IPS DF 6.9 (cell line): ENCODE data around the gene DYRK3.

Source experiments
- DNase-seq: peaks from one replicate; pipeline ENCODE4 v3.0.0-alpha.2; 2013; ENCODE audit warnings: low read depth, low spot score
- H3K27ac ChIP-seq: one replicate; pipeline ENCODE4 v1.5.1; 2013; ENCODE audit warnings: low read length, control low read depth
- H3K27me3 ChIP-seq: 2 replicates; pipeline ENCODE4 v1.6.1; 2013; ENCODE audit warnings: mild to moderate bottlenecking, low read length; ENCODE audit not compliant: control insufficient read depth, insufficient read depth
- H3K36me3 ChIP-seq: 2 replicates; pipeline ENCODE4 v1.6.1; 2013; ENCODE audit warnings: low read length; ENCODE audit not compliant: control insufficient read depth, insufficient read depth
- H3K4me1 ChIP-seq: 2 replicates; pipeline ENCODE4 v1.6.1; 2013; ENCODE audit warnings: low read length; ENCODE audit not compliant: control insufficient read depth, insufficient read depth
- H3K4me3 ChIP-seq: 2 replicates; pipeline ENCODE4 v1.5.1; 2013; ENCODE audit warnings: mild to moderate bottlenecking, low read length
- H3K9me3 ChIP-seq: 2 replicates; pipeline ENCODE4 v1.6.1; 2013; ENCODE audit warnings: low read length, inconsistent platforms; ENCODE audit not compliant: control insufficient read depth, insufficient read depth
- WGBS: extraction: QIAGEN DNeasy Blood & Tissue Kit; methylation state at CpG from one replicate; pipeline ENCODE4 v1.1.7; 2013; ENCODE audit warnings: mixed read lengths, missing lambda C conversion rate; ENCODE audit not compliant: insufficient read length, insufficient coverage; 5-methylcytosine and 5-hydroxymethylcytosine counted together

Gene DYRK3

DNA sequence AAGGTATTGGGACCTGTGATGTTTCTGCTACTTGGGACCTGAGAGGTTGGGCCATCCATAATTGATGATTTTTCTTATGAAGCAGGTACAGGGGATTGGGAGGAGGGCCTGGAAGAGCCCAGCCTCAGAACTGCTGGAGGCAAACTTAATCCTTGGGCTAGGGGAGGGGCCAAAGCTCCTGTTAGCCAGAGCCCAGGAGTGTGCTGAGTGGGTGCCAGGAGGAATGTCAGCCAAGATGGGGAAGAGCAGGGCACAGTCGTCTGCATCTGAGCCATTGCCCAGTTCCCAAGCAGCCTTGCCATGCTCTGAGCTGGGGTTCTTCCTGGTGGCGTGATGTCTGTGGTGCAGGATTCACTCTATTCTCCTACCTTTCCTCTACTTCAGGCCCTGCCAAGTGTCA is 55.2 kb downstream of the DYRK3 start:
- Histone ChIP-seq H3K27me3 (peaks cover 10% of the 10 kb centered on the region), H3K4me3 (no peak overlapping the region), H3K9me3 (no peaks in the 10 kb centered on the region), H3K36me3 (no peaks in the 10 kb centered on the region), H3K4me1 (peaks cover 11% of the 10 kb centered on the region), H3K27ac (no peak overlapping the region)
- no CpG with 5 or more reads among the region's 2 CpGs for WGBS
- no peak for DNase-seq

DNA sequence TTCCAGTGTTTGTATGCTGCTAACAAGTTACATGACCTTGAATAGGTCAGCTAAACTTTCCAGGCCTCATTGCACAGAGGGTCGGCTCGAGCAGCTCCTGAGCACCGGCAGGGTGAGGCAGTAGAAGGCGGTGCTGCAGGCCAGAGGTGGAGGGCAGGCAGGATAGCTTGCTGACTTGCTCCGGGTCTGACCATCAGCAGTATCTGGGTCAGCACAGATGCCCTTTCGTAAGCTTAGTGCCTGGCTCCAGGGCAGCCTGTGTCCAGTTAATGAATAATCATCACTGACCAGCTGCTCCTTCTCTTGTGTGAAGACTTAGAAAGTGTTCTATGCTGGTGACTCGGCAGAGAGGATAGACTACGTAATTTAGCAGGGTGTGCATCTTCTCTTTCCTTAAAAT is 56.3 kb downstream of the DYRK3 start:
- H3K27me3 ChIP-seq, result peaks cover 4% of the 10 kb centered on the region; the same call in 1 of the 2 replicates
- peaks cover 11% of the 10 kb centered on the region for H3K4me1 ChIP-seq
- no CpG with 5 or more reads among the region's 8 CpGs for WGBS
- DNase-seq, result no peak
- no peak overlapping the region for H3K4me3 ChIP-seq
- no peaks in the 10 kb centered on the region for H3K36me3 ChIP-seq
- H3K9me3 ChIP-seq, result no peaks in the 10 kb centered on the region
- H3K27ac ChIP-seq, result no peak overlapping the region

DNA sequence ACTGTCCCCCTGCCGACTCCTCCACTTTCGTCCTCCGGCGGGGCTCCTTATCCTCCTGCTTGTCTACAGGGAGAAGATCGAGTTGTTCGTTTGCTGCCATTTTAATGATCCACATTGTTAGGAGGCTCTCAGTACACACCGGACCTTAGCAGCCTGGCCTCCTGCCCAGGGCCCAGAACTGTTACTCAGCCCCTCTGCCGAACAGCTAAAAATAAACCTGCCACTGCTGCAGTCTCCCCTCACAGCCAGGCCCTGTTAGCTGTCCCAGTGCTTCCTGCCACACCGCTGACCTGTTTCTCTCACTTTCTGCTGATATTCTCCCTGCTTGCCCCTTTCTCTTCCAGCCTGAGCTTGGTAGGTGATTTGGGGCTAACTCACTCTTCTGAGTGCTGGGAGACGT is 57.7 kb downstream of the DYRK3 start:
- WGBS, result no CpG with 5 or more reads among the region's 10 CpGs
- Histone ChIP-seq H3K4me1 (peaks cover 11% of the 10 kb centered on the region), H3K27me3 (no peaks in the 10 kb centered on the region), H3K27ac (no peak overlapping the region), H3K4me3 (no peak overlapping the region), H3K9me3 (no peaks in the 10 kb centered on the region), H3K36me3 (no peaks in the 10 kb centered on the region)
- no peak for DNase-seq

DNA sequence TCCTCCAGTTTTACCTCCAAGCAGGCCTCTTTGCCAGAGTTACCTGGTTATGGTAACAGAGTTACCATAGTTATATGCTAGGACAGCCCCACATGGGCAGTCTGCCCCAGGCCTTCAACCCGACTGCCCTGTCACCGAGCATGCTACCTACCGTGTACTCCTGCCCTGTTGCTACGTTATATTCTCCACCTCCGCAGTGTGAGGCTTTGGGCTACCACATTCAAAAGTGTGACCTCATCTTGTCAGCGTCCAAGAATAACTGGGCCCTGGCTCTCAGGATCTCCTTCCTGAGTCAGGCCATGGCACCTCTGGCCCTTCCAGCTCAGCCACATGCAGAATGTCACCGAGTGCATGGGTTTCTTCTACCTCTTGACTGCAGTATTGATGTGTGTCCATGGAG is 58.3 kb downstream of the DYRK3 start:
- Histone ChIP-seq H3K27ac (no peak overlapping the region), H3K4me3 (no peak overlapping the region), H3K9me3 (no peaks in the 10 kb centered on the region), H3K4me1 (peaks cover 9% of the 10 kb centered on the region), H3K36me3 (no peaks in the 10 kb centered on the region), H3K27me3 (no peaks in the 10 kb centered on the region)
- DNase-seq, result no peak
- WGBS, result no CpG with 5 or more reads among the region's 7 CpGs

DNA sequence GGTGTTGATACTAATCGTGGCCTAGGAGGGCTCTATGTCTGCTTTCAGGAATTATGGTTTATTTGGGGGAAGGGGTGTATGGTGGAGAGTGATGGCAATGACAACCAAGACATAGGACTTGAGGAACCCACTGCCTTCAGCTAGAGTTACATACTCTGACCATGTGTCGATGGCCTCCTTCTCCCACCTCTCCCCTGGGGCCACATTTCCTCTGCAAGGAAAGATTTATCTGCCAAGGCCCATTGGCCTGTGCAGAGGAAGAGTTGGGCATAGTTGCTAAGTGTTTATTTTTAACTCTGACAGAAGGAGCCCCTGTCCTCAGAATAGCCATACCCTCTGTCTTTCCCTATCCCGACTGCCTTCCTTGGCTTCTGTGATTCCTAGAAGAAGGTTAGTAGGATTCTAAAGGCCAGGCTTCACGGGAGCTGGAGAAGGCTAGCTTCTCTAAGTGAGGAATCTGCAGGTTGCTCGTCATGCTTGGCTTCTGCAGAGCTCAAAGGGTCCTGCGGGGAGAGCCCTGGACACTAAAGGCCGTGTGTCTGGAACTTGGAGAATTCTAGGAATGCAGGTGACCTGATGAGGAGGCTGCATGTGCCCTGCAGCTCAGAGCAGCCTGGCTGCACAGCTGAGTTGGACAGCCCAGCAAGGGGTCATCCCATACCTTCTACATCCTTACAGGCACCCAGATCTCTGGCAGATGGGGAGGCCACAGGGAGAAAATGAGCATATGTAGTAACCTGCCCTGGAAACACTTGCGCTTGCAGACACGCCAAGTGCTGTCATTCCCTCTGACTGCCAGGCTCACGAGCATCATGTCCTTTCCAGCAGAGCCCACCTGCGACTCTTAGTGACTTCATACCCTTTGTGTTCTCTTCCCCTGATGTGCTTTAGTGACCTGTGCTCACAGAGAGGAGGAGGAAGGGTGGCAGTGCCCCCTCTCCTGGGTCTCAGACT is 59.1 kb downstream of the DYRK3 start:
- H3K4me3 ChIP-seq, result no peak overlapping the region
- no peaks in the 10 kb centered on the region for H3K27me3 ChIP-seq
- no peak overlapping the region for H3K27ac ChIP-seq
- H3K36me3 ChIP-seq, result no peaks in the 10 kb centered on the region
- H3K9me3 ChIP-seq, result no peaks in the 10 kb centered on the region
- no CpG with 5 or more reads among the region's 11 CpGs for WGBS
- DNase-seq, result no peak
- H3K4me1 ChIP-seq, result peaks cover 9% of the 10 kb centered on the region

DNA sequence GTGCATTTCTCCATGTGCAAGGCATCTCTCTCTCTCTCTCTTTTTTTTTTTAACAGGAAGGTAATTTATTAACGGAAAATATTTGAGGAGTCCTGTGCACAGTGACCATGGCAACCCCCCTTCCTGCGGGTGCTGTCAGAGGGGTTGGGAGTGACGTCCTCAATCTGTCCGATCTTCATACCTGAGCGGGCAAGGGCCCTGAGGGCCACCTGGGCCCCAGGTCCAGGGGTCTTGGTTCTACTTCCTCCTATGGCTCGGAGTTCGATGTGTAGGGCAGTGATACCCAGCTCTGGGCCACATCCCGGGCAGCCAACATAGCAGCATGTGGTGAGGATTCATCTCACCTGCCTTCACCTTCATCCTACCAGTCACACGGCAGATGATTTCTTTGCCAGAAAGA is 60.4 kb downstream of the DYRK3 start:
- H3K9me3 ChIP-seq, result no peaks in the 10 kb centered on the region
- peaks cover 8% of the 10 kb centered on the region for H3K4me1 ChIP-seq
- DNase-seq, result no peak
- WGBS, result no CpG with 5 or more reads among the region's 9 CpGs
- no peak overlapping the region for H3K4me3 ChIP-seq
- no peaks in the 10 kb centered on the region for H3K36me3 ChIP-seq
- H3K27ac ChIP-seq, result no peak overlapping the region
- no peaks in the 10 kb centered on the region for H3K27me3 ChIP-seq

DNA sequence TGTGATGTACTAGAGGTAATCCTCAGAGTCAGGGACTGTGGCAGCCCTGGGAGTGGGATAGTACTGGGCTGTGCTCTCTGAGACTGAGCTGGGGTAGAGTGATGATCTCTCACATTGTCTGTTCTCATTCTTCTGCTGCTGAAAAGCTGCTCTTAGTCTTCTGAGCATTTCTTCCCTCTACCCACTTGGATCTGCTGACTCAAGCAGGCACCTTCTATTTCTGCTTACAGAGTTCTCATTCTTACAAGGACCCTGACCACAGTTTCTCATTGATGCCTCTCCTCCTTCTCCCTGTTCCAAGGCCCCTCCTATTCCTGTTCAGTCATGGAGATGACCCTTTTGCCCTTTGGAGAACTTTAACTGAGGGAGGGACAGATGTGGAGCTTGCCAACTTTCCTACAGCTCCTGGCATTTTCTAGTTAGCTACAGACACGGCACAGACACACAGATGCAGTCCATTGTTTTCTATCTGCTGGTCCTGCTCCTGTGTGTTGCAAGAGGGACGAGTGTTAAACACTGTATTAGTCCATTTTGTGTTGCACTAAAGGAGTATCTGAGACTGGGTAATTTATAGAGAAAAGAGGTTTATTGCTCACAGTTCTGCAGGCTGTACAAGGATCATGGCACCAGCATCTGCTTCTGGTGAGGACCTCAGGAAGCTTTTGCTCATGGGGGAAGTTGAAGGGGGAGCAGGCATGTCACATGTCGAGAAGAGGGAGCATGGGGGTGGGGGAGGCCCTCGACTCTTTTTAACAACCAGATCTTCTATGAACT is 61.7 kb downstream of the DYRK3 start:
- WGBS, result no CpG with 5 or more reads among the region's 4 CpGs
- no peaks in the 10 kb centered on the region for H3K36me3 ChIP-seq
- peaks cover 8% of the 10 kb centered on the region for H3K4me1 ChIP-seq
- no peaks in the 10 kb centered on the region for H3K9me3 ChIP-seq
- no peaks in the 10 kb centered on the region for H3K27me3 ChIP-seq
- no peak overlapping the region for H3K4me3 ChIP-seq
- no peak for DNase-seq
- no peak overlapping the region for H3K27ac ChIP-seq

DNA sequence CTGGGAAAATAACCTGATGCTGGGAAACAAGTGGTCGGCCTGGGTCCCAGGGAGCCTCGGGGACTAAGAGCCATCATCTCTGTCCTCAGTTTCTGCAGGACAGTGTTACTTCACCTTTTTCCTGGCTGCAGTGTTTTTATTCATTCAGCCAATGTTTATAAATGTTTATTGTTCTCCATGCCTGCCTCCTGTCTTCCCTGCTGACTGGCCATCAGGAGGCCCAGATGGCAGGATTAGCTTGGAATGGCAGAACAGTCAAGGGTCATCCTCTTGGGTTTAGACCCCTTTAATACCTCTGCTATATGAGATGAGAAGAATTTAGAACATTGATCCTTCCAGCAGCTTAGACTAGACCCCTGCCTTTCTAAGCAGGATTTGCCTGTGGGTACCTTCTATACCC is 62.7 kb downstream of the DYRK3 start:
- no peak overlapping the region for H3K4me3 ChIP-seq
- H3K27ac ChIP-seq, result no peak overlapping the region
- H3K36me3 ChIP-seq, result no peaks in the 10 kb centered on the region
- no peaks in the 10 kb centered on the region for H3K9me3 ChIP-seq
- H3K4me1 ChIP-seq, result peaks cover 11% of the 10 kb centered on the region
- no peaks in the 10 kb centered on the region for H3K27me3 ChIP-seq
- no CpG with 5 or more reads among the region's 2 CpGs for WGBS
- DNase-seq, result no peak
